Raji (cell line): ENCODE data around the gene WNT10A.

Experiments used
- POLR2A ChIP-seq: IDR thresholded peaks from 2 replicates; pipeline ENCODE4 v1.6.1; 2011; ENCODE audit warnings: low read depth, low read length, control low read depth; ENCODE audit not compliant: insufficient read depth

The WNT10A gene

GRCh38 chr2:218880102-218880858, at the start of gene WNT10A:
Gene WNT10A (plus strand): TSS chr2:218880852. CDS start chr2:218880996, 144 bp downstream.
- peak; percentile 86 for TF ChIP-seq POLR2A

GRCh38 chr2:218831378-218831990, 49.2 kb upstream of the WNT10A start, which contains the start of gene PRKAG3:
Gene PRKAG3 (minus strand): TSS chr2:218831803.
- no peak for TF ChIP-seq POLR2A

- TF ChIP-seq POLR2A: no peak
These were observed 48.6 kb upstream of the WNT10A start for GRCh38 chr2:218832081-218832480.

- TF ChIP-seq POLR2A: no peak
These were observed 48.1 kb upstream of the WNT10A start for GRCh38 chr2:218832520-218832919.

GRCh38 chr2:218833023-218833609, 47.5 kb upstream of the WNT10A start:
- no peak for TF ChIP-seq POLR2A

GRCh38 chr2:218834685-218835084, 46.0 kb upstream of the WNT10A start:
- no peak for TF ChIP-seq POLR2A

- no peak for TF ChIP-seq POLR2A
These were observed 43.2 kb upstream of the WNT10A start for GRCh38 chr2:218837495-218837894.

GRCh38 chr2:218839430-218839829, 41.2 kb upstream of the WNT10A start:
- TF ChIP-seq POLR2A: no peak

- no peak for TF ChIP-seq POLR2A
These were observed 40.8 kb upstream of the WNT10A start for GRCh38 chr2:218839888-218840287.

GRCh38 chr2:218849721-218850120, 30.9 kb upstream of the WNT10A start:
- TF ChIP-seq POLR2A: no peak

- TF ChIP-seq POLR2A: no peak
These were observed 29.9 kb upstream of the WNT10A start for GRCh38 chr2:218850796-218851195.

- TF ChIP-seq POLR2A: no peak
These were observed 29.4 kb upstream of the WNT10A start for GRCh38 chr2:218851286-218851685.

- no peak for TF ChIP-seq POLR2A
These were observed 27.6 kb upstream of the WNT10A start for GRCh38 chr2:218852911-218853667.

GRCh38 chr2:218853766-218854165, 26.9 kb upstream of the WNT10A start:
- no peak for TF ChIP-seq POLR2A

- TF ChIP-seq POLR2A: no peak
These were observed 25.8 kb upstream of the WNT10A start for GRCh38 chr2:218854860-218855259.
